ENCODE results near the gene NSDHL. TPM values are rescaled to one million over a fixed set of nuclear protein-coding genes. Genes with fewer than 3 reads are reported as not detected.

Gene NSDHL
- polyA plus RNA-seq, 2 of the 4 experiments (the other 2 are of a cell fraction): 24.9 to 50.5 TPM

- 83% methylated on average over 4 of the region's 4 CpGs for WGBS (ENCODE audit: missing lambda C conversion rate)
- no peak overlapping the region for H3K4me2 ChIP-seq
- no peak overlapping the region for H3K4me3 ChIP-seq
- H3K4me1 ChIP-seq: peaks cover 10% of the 10 kb centered on the region
- no peak overlapping the region for H3K27ac ChIP-seq
- DNase-seq (ENCODE audit: low read depth in 1 of 2, low spot score in 1 of 2) (no peak), FAIRE-seq (no peak), ATAC-seq (no peak)
- no peaks in the 10 kb centered on the region for H3K9me3 ChIP-seq
- ChIA-PET POLR2A (no interaction called here), CTCF (no interaction called here)
- no peak for TF ChIP-seq BCL3 (IDR thresholded peaks at IDR 0.05)
- TF ChIP-seq CBX2 (IDR thresholded peaks at IDR 0.05; ENCODE audit: borderline replicate concordance, low read depth): no peak
- no peak for TF ChIP-seq MAZ (IDR thresholded peaks at IDR 0.05; ENCODE audit: borderline replicate concordance, low read depth, low read length)
- TF ChIP-seq HDAC2 (IDR thresholded peaks at IDR 0.05): no peak
- TF ChIP-seq RCOR1 (IDR thresholded peaks at IDR 0.05; ENCODE audit: low read depth, low read length): no peak
- no peak for TF ChIP-seq ZC3H11A (IDR thresholded peaks at IDR 0.05)
- no peak for TF ChIP-seq HES2 (IDR thresholded peaks at IDR 0.05)
- no peak for TF ChIP-seq USF2 (IDR thresholded peaks at IDR 0.05)
- no peak for TF ChIP-seq PHF8 (IDR thresholded peaks at IDR 0.05; ENCODE audit: borderline replicate concordance, low read depth)
- no peak for TF ChIP-seq SREBF2 (IDR thresholded peaks at IDR 0.05)
- TF ChIP-seq JUNB (IDR thresholded peaks at IDR 0.05): no peak
- no peak for TF ChIP-seq BHLHE40 (IDR thresholded peaks at IDR 0.05; ENCODE audit: low read depth, low read length)
- TF ChIP-seq TP53 (CRISPR knock-in tag; IDR thresholded peaks at IDR 0.05): no peak
- TF ChIP-seq EHF (CRISPR knock-in tag; IDR thresholded peaks at IDR 0.05): no peak
- no peak for TF ChIP-seq JUN (IDR thresholded peaks at IDR 0.05)
- TF ChIP-seq MAFK (IDR thresholded peaks at IDR 0.05; ENCODE audit: partially characterized antibody): no peak
Measured at GRCh38 chrX:152892499-152892898, 61.6 kb downstream of the NSDHL start.

- FAIRE-seq (no peak), DNase-seq (ENCODE audit: low read depth in 1 of 2, low spot score in 1 of 2) (no peak), ATAC-seq (no peak)
- Histone ChIP-seq H3K4me3 (no peak overlapping the region), H3K4me2 (no peak overlapping the region), H3K4me1 (peaks cover 10% of the 10 kb centered on the region), H3K27ac (no peak overlapping the region), H3K9me3 (no peaks in the 10 kb centered on the region)
- WGBS (ENCODE audit: missing lambda C conversion rate): 92% methylated on average over 14 of the region's 22 CpGs
- ChIA-PET CTCF (no interaction called here), POLR2A (no interaction called here)
- TF ChIP-seq HOXA7 (CRISPR knock-in tag; IDR thresholded peaks at IDR 0.05) (no peak), MAX (IDR thresholded peaks at IDR 0.05) (no peak), KDM1A (IDR thresholded peaks at IDR 0.05; ENCODE audit: low read depth) (no peak), GATA3 (IDR thresholded peaks at IDR 0.05; ENCODE audit: borderline replicate concordance) (no peak), SREBF2 (IDR thresholded peaks at IDR 0.05) (no peak)
Measured at GRCh38 chrX:152892999-152893891, 62.4 kb downstream of the NSDHL start.

GRCh38 chrX:152893980-152894610 lies 63.2 kb downstream of the NSDHL start:
- WGBS (ENCODE audit: missing lambda C conversion rate): 78% methylated on average over 4 of the region's 9 CpGs
- DNase-seq (ENCODE audit: low read depth in 1 of 2, low spot score in 1 of 2): no peak
- no peak for ATAC-seq
- CTCF ChIA-PET: interaction anchor here (0.5 to 1.2 kb wide), 3 partner anchors 11 to 223 kb away, joined by 3 read pairs; no protein-coding TSS in a partner anchor
- H3K9me3 ChIP-seq: no peaks in the 10 kb centered on the region
- no peak overlapping the region for H3K27ac ChIP-seq
- FAIRE-seq: no peak
- POLR2A ChIA-PET: no interaction called here
- no peak for TF ChIP-seq USF2 (IDR thresholded peaks at IDR 0.05)
- no peak for TF ChIP-seq HDAC2 (IDR thresholded peaks at IDR 0.05)
- TF ChIP-seq JUN (IDR thresholded peaks at IDR 0.05): no peak
- TF ChIP-seq CEBPB (IDR thresholded peaks at IDR 0.05): no peak
- no peak for TF ChIP-seq NR3C1 (IDR thresholded peaks at IDR 0.05)
- no peak overlapping the region for H3K4me2 ChIP-seq
- H3K4me3 ChIP-seq: no peak overlapping the region
- peaks cover 10% of the 10 kb centered on the region for H3K4me1 ChIP-seq
